A549 (cell line): Measurements from ENCODE around the gene SIK3.

Experiments used
- EP300 ChIP-seq, 2 experiments: fragments of >200 bp; sonication (Bioruptor Twin); formaldehyde crosslinking; IDR thresholded peaks; 2 replicates in 1 of 2; 3 replicates in 1 of 2; pipeline ENCODE4 v1.6.1; 2016 to 2017
- HOXB13 ChIP-seq: fragments of 250-450 bp; sonication (Bioruptor Pico); IDR thresholded peaks from 2 replicates; pipeline ENCODE4 v1.5.0; 2020; ENCODE audit warnings: low read depth, mild to moderate bottlenecking, moderate library complexity
- POLR2A ChIP-seq: IDR thresholded peaks from 2 replicates; pipeline ENCODE4 v1.6.1; 2012; ENCODE audit warnings: mild to moderate bottlenecking, low read length

- TF ChIP-seq HOXB13 (no peak), POLR2A (no peak), EP300 (IDR thresholded peaks at IDR 0.05) (no peak)
Measured at GRCh38 chr11:116997071-116997470, 101.2 kb downstream of the SIK3 start.
